Activated naive CD4-positive, alpha-beta T cell treated with anti-CD3 and anti-CD28 coated beads, Interleukin-2, amount 50 U/mL, for 72 hours (primary cell): ENCODE data around the gene HMGN4. TPM values are rescaled to one million over a fixed set of nuclear protein-coding genes. Genes with fewer than 3 reads are reported as not detected.

Source experiments
- ATAC-seq, 2 donors: fragments of 150-1000 bp; cut with Tn5 transposase; 2 replicates each; pipeline ENCODE4 v1.10.0; 2021; ENCODE audit warnings: mild to moderate bottlenecking in 2 of 2, moderate library complexity in 2 of 2
- DNase-seq, 2 donors: peaks; one replicate each; pipeline ENCODE4 v3.0.0; 2021 to 2022; ENCODE audit warnings: low spot score in 2 of 2
- H3K27ac Mint-ChIP-seq, 2 donors: one replicate each; pipeline ENCODE4 v1.8.0; 2022; ENCODE audit warnings: mild to moderate bottlenecking in 2 of 2, mixed read lengths in 2 of 2
- H3K36me3 Mint-ChIP-seq, 2 donors: one replicate each; pipeline ENCODE4 v1.8.0; 2022; ENCODE audit warnings: mixed read lengths in 2 of 2
- H3K9me3 Mint-ChIP-seq, 2 donors: one replicate each; pipeline ENCODE4 v1.8.0; 2022; ENCODE audit warnings: mixed read lengths in 2 of 2
- total RNA-seq, 2 donors: library from RNA; stranded (reverse); gene quantifications; one replicate each; pipeline ENCODE4 v1.2.3, GENCODE V29; 2022

Gene HMGN4
- total RNA-seq, 2 donors from 2014 or later: 87.0 to 98.0 TPM

DNA sequence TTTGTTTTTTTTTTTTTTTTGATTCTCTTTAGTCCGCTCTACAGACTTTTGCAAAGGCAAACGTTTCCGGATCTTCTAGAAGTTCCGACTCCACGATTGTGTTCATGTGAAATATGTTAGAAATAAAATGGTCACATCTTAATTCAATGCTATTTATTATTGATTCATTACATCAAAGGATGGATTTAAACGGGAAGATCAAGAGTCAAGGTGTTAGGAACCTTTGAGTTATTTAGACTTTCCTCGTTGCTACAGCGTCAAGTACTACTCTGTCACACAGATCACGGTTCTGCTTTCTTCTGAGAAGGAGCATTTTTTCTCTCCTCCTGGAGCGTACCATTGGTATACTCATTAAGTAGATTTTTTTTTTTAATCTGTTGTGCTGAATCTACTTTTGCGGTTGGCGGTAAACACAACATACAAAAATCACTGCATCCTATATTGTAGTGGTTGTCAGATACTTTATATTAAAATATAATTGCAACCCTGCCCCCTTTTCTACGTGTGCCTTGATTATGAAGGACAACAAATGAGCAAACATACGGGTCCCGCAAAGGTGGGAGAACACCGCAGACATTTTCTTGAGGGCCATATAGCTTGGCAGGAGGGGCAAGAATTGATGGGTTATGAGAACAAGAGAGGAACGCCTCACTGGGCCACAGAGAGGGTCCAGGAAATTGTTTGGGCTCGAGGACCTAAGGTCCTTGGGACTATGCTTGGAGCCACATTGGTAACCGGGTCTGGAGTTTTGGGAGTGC, 17.5 kb downstream of the HMGN4 start:
- H3K9me3 Mint-ChIP-seq: no peaks in the 10 kb centered on the region
- ATAC-seq: no peak

DNA sequence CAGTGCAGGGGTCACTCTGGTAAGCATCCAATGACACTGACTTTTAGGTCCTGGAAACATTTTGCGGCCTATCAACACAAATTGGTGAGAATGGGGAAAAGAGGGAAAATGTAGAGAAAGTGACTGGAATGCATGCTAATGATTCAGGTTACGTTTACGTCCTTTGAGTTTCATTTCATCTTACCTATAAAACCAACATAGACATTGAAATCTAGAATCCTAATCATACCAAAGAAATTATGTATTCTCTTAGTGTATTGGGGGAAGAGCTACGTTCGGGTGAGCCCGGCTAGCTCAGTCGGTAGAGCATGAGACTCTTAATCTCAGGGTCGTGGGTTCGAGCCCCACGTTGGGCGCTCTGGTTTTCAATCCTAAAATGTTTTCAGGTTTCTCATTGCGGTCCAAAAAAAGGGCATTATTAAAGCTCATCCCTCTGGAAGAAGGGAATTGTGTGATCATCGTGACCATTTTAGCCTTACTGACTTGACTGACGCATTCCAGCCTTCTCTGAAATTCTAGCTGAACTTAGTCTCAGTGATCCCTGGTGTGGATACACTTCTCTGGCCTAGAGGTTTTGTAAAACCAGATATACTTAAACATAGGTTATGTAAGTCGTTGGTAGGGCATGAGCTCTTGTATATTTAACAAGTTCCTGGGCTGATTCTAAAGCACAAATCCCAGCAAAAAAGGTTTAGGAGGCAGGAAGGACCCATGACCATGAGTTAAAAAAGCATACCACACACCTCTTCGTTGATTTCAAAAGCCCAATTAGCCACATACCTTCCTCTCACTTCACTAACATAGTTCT, 18.3 kb downstream of the HMGN4 start:
- no peaks in the 10 kb centered on the region for H3K36me3 Mint-ChIP-seq
- no peaks in the 10 kb centered on the region for H3K9me3 Mint-ChIP-seq
- ATAC-seq (peak in 1 of 2 donors; percentile 3), DNase-seq (peak in 1 of 2 donors; percentile 51)
- H3K27ac Mint-ChIP-seq: peak overlapping the region; percentile 78 to 87

More for the DNA sequence above, 17.5 kb downstream of the HMGN4 start:
- Mint-ChIP-seq H3K27ac (peak overlapping the region in 1 of 2 donors; percentile 78), H3K36me3 (no peaks in the 10 kb centered on the region)
- DNase-seq: no peak

DNA sequence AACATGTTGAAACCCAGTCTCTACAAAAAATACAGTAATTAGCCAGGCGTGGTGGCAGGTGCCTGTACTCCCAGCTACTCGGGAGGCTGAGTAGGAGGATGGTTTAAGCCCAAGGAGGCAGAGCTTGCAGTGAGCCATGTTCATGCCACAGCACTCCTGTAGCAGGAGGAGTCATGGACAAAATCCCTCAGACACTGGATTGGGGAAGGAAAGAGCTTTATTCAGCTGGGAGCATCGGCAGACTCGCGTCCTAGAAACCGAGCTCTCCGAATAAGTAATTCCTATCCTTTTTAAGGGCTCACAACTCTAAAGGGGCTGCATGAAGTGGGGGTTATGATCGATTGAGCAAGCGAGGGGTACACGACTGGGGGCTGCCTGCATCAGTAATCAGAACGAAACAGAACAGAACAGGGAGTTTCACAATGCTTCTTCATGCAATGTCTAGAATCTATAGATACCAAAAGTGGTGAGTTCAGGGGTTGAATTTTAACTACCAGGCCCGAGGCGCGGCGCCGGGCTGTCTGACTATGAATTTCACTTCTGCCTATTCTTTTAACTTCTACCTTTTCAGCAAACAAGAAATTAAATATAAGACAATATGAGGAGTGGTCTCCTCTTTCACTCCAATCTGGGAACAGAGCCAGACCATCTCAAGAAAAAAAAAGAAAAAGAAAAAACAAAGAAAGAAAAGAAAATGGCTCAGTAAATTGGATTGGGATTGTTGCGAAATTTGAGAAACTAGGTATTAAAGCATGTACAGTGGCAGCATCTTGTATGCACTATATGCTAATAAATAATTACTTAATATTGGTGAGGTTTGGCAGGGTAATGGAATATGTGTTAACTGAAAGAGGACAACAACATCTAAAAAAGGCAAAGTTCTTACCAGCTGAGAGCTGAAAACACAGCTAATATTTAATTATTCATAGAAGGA, 23.6 kb downstream of the HMGN4 start:
- DNase-seq: no peak
- no peak overlapping the region for H3K27ac Mint-ChIP-seq
- no peaks in the 10 kb centered on the region for H3K36me3 Mint-ChIP-seq
- ATAC-seq: no peak
- no peaks in the 10 kb centered on the region for H3K9me3 Mint-ChIP-seq

DNA sequence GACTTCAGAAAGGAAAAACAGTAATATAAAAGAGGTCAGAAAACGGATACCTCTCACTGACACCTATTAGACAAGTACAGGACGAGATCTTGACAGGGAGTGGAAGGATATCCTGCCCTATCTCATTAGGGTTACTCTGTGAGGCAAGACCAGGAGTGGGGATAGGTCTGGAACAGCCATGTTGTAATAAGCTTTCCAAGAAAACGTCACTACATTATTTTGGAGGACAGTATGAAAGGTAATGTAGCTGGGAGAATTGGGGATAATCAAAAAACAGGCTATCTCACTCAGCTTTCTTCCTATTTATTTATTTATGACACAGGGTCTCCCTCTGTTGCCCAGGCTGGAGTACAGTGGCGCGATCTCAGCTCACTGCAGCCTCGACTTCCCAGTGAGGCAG, 25.3 kb downstream of the HMGN4 start:
- Mint-ChIP-seq H3K27ac (no peak overlapping the region), H3K36me3 (peaks cover 2 to 3% of the 10 kb centered on the region in 2 donors), H3K9me3 (peaks cover 0 to 2% of the 10 kb centered on the region in 2 donors)
- DNase-seq: no peak
- no peak for ATAC-seq

DNA sequence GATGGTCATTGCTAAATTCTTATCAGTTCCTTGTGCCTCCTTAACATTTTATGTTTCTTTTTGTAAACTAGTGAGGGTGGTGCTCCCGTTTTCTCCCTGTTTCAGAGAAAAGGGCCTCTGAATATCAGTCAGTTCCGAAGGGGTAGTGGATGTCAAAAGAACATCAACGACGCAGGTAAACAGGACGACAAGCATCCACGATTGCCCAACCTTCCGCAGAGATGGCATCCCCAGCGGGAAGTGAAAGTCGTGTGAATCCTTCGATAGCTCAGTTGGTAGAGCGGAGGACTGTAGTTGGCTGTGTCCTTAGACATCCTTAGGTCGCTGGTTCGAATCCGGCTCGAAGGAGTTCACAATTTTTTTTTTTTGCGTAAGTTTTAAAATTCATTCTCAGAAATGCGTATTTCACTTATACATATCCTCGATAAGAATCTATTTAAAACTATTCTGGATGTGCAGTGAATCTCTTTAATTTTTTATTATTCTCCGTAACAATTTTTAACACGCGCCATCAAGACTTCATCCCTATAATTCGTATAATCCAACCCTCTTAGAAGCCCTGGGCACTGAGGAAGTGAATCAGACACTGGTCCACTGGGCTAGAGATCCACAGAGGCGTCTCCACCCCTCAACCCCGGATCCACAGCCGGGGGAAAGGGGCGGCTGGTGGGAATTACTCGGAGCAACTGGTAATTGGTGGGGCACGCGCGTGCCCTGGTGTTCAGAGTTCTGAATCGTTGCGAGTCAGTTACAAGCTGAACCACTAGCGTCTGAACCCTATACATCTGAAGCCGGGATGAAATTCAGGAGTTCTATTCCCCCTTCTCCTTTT, 30.7 kb downstream of the HMGN4 start:
- H3K9me3 Mint-ChIP-seq: peaks cover 0 to 4% of the 10 kb centered on the region in 2 donors

DNA sequence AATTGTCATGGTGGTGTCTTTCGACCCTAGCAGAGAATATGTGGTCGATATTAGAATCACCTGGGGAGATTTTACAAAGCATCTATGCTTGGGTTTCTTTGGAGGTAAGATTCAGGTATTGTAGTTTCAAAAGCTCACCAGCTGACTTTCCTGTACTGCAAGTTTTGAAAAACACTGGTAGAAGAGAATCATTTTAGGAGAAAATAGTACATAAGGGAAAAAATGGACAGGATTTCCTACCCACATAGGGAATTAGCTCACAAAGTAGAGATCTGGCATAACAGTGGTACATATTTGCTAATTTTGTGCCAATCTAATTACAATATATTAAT, 31.2 kb downstream of the HMGN4 start:
- Mint-ChIP-seq H3K36me3 (peaks cover 5 to 7% of the 10 kb centered on the region in 2 donors), H3K9me3 (peaks cover 0 to 4% of the 10 kb centered on the region in 2 donors), H3K27ac (peak overlapping the region; percentile 99 to 100)
- DNase-seq (no peak), ATAC-seq (no peak)

More for the DNA sequence above, 30.7 kb downstream of the HMGN4 start:
- H3K27ac Mint-ChIP-seq: peak overlapping the region; percentile 99 to 100
- ATAC-seq: peak; percentile 72 to 80
- H3K36me3 Mint-ChIP-seq: peaks cover 5 to 7% of the 10 kb centered on the region in 2 donors
- DNase-seq: peak; percentile 95 to 100

DNA sequence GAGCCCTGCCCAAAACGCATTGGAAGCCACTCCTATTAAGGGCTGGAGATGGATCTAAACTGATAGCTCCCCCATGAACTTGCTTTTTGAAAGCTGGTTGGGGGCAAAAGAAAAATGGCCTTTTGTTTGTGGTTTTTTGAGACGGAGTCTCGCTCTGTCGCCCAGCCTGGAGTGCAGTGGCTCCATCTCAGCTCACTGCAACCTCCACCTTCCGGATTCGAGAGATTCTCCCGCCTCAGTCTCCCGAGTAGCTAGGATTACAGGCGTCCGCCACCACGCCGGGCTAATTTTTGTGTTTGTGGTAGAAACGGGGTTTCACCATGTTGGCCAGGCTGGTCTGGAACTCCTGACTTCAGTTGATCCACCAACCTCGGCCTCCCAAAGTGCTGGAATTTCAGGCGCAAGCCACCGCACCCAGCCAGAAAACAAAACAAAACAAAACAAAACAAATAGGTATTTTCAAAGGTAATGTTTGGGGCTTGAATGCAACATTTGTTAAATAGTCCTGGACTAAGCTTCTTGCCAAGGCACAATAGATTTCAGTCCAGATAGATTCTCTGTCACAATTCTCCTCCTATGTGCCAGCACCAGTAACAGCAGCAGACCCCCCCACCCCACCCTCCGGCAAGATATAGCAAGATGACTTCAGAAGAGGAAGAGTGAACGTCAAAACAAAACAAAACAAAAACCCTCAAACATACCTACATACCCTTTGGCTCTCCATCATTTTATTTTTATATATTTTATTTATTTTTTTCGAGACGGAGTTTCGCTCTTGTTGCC, 32.1 kb downstream of the HMGN4 start:
- DNase-seq (no peak), ATAC-seq (no peak)
- no peak overlapping the region for H3K27ac Mint-ChIP-seq
- peaks cover 5 to 7% of the 10 kb centered on the region in 2 donors for H3K36me3 Mint-ChIP-seq
- peaks cover 0 to 4% of the 10 kb centered on the region in 2 donors for H3K9me3 Mint-ChIP-seq

DNA sequence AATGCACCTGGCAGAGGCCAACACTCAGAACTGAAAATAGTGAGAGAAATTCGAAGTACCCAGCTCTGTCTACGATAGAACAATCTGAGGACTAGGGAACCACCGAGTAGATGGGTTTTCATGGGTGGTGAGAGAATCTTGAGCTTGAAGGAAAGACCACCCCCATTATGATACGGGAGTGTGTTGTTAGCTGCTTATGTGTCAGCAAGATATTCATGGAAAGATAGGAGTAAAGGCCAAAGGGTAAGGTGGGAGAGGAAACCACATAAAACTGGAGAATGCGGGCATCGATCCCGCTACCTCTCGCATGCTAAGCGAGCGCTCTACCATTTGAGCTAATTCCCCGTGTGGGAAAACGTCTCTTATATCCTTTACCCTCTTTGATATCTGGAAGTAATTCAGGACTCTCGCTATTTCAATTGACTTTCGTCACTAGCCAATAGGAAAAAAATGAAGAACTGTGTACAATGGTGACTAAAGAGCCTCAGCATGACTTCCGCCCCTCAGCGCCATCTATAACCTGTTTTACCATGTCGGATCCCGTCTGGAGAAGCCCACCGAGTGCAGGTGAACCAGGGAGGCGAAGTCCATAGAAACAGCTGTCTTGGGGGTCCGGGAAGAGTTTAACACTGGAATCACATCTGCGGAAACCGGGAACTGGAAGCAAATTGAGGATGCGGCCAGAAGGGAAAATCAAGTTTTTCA, 33.6 kb downstream of the HMGN4 start:
- Mint-ChIP-seq H3K9me3 (peaks cover 0 to 4% of the 10 kb centered on the region in 2 donors), H3K36me3 (peaks cover 5 to 7% of the 10 kb centered on the region in 2 donors), H3K27ac (peak overlapping the region; percentile 91 to 98)
- ATAC-seq: peak; percentile 51 to 74
- DNase-seq: peak; percentile 48 to 76

DNA sequence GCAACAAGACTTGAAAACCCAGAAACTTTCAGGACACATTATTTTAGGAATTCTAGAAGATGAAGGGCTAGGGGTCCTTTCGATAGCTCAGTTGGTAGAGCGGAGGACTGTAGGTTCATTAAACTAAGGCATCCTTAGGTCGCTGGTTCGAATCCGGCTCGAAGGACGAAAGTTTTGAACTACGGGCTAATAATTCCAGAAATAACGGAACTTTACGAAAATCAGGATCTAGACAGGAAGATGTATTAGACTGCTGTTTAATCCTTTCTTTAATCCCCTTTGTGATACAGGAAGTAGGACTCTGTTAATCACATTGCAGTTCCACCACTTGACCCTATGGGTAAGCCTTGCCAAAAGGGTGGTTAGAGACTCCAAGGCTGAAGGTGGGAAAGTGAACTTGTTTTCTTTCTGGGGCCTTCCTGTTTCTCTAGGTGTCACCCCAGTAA, 37.4 kb downstream of the HMGN4 start:
- no peak for ATAC-seq
- no peak for DNase-seq
- peaks cover 10% of the 10 kb centered on the region in 2 donors for H3K9me3 Mint-ChIP-seq

DNA sequence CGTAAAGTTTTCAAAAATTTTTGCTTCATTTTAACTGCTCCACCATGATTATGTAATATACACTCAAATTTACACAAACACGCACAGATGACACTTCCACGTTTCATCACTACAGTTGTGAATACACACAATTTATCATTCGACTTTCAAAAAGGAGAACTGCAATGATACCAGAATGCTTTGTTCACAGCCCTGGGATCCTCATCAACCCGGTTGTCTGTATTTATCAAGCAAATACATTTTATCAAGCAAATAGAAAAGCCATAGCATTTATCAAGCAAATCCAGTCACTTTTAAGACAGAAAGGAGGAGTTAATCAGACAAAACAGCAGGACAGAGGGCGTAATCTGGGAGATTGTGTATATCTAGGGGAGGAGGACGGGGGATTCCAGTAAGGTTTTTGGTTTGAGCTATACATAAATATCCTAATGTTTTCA, 38.3 kb downstream of the HMGN4 start:
- peaks cover 10% of the 10 kb centered on the region in 2 donors for H3K9me3 Mint-ChIP-seq
- peak overlapping the region; percentile 92 to 99 for H3K27ac Mint-ChIP-seq
- peaks cover 0 to 12% of the 10 kb centered on the region in 2 donors for H3K36me3 Mint-ChIP-seq
- ATAC-seq: no peak
- no peak for DNase-seq

More for the DNA sequence above, 37.4 kb downstream of the HMGN4 start:
- Mint-ChIP-seq H3K36me3 (peaks cover 0 to 12% of the 10 kb centered on the region in 2 donors), H3K27ac (no peak overlapping the region)

DNA sequence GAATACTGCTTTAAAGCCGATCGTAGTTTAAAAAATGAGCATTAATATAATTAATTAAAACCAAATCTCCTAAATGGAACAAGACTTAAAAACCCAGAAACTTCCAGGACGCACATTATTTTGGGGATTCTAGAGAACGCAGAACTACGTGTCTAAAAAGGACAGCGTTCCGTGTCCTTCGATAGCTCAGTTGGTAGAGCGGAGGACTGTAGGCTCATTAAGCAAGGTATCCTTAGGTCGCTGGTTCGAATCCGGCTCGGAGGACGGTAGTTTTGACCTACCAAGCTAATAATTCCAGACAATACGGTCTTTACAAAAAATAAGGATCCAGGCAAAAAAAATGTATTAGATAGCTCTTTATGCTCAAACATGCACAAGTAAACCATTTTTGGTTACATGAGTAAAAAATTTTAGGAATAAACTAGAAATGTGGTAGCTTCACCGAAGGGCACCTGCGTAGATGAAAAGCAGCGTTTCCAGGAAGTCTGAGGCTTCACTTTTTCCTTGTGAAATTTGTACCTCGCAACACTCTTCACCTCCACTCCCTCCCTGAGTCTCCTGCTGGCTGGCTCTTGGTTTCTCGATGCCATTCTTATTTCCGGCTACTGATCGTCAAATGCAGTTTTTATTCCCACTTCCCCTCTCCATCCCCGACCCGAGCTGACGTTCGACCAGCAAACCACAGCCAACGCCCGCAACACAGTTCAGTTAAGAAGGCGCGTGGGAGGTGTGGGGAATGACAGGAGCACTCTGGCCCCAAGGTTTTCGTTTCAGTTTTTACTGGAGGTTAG, 39.0 kb downstream of the HMGN4 start:
- DNase-seq: peak; percentile 68 to 84
- peak; percentile 70 to 87 for ATAC-seq
- H3K9me3 Mint-ChIP-seq: peaks cover 10% of the 10 kb centered on the region in 2 donors
- H3K36me3 Mint-ChIP-seq: peaks cover 0 to 12% of the 10 kb centered on the region in 2 donors
- H3K27ac Mint-ChIP-seq: peak overlapping the region; percentile 92 to 99

DNA sequence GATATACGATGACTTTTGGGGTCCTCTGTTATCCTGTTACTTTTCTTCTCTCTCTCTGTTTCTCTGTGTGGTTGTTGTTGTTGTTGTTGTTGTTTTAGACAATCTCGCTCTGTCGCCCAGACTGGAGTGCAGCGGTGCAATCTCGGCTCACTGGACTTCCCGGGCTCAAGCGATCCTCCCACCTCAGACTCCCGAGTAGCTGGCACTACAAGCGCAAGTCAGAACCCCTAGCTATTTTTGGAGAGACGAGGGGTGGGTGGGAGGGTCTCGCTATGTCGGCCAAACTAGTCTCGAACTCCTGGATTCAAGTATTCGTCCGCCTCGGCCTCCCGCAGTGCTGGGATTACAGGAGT, 39.5 kb downstream of the HMGN4 start:
- DNase-seq (no peak), ATAC-seq (no peak)
- H3K36me3 Mint-ChIP-seq: peaks cover 0 to 12% of the 10 kb centered on the region in 2 donors
- peaks cover 10% of the 10 kb centered on the region in 2 donors for H3K9me3 Mint-ChIP-seq
- H3K27ac Mint-ChIP-seq: peak overlapping the region; percentile 92 to 99

DNA sequence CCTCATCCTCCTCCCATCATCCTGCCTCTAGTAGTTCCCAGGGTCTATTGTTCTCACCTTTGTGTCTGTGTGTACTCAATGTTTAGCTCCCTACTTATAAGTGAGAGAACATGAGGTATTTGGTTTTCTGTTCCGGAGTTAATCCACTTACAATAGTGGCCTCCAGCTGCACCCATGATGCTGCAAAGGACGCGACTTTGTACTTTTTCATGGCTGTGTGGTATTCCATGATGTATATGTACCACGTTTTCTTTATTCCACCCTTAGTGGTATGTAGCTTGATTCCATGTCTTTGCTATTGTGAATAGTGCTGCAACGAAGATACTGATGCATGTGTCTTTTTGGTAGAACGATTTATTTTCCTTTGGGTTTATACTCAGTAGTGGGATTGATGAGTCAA, 40.1 kb downstream of the HMGN4 start:
- ATAC-seq: no peak
- no peak for DNase-seq
- Mint-ChIP-seq H3K36me3 (peaks cover 0 to 12% of the 10 kb centered on the region in 2 donors), H3K9me3 (peaks cover 10% of the 10 kb centered on the region in 2 donors), H3K27ac (no peak overlapping the region)

DNA sequence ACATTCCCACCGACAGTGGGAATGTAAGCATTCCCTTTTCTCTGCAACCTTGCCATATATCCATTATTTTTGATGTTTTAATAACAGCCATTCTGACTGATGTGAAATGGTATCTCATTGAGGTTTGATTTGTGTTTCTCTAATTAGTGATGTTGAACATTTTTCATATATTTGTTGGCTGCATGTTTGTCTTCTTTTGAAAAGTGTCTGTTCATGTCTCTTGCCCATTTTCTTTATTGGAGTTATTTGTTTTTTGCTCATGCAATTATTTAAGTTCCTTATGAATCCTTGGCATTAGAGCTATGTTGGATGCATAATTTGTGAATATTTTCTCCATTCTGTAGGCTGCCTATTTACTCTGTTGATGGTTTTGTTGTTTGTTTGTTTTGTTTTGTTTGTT, 40.6 kb downstream of the HMGN4 start:
- ATAC-seq: no peak
- H3K27ac Mint-ChIP-seq: no peak overlapping the region
- H3K9me3 Mint-ChIP-seq: peaks cover 10% of the 10 kb centered on the region in 2 donors
- peaks cover 0 to 12% of the 10 kb centered on the region in 2 donors for H3K36me3 Mint-ChIP-seq
- no peak for DNase-seq
